Measurements from ENCODE around the gene EIF2A.

DNA sequence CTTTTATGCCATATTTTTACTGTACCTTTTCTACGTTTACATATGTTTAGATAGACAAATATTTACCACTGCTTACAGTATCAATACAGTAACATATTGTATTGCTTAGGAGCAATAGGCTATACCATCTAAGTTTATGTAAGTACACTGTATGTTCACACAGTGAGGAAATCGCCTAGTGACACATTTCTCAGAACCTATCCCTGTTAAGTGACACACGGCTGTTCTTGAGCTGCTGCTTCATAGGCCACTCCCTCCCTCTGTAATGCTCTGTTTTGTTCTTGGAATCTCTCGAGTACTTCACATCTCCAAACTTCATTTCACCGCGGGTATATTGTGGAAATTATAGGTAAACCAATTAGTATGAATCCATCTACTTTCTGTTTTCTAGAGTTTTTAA is 43.2 kb downstream of the EIF2A start:
- TF ChIP-seq, protein P1, sequence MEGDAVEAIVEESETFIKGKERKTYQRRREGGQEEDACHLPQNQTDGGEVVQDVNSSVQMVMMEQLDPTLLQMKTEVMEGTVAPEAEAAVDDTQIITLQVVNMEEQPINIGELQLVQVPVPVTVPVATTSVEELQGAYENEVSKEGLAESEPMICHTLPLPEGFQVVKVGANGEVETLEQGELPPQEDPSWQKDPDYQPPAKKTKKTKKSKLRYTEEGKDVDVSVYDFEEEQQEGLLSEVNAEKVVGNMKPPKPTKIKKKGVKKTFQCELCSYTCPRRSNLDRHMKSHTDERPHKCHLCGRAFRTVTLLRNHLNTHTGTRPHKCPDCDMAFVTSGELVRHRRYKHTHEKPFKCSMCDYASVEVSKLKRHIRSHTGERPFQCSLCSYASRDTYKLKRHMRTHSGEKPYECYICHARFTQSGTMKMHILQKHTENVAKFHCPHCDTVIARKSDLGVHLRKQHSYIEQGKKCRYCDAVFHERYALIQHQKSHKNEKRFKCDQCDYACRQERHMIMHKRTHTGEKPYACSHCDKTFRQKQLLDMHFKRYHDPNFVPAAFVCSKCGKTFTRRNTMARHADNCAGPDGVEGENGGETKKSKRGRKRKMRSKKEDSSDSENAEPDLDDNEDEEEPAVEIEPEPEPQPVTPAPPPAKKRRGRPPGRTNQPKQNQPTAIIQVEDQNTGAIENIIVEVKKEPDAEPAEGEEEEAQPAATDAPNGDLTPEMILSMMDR (IDR thresholded peaks at IDR 0.05): no peak
- TF ChIP-seq POLR2A (IDR thresholded peaks at IDR 0.05) (no peak), POLR2AphosphoS5 (IDR thresholded peaks at IDR 0.05) (no peak)
